ENCODE data around the gene POLK. TPM values are rescaled to one million over a fixed set of nuclear protein-coding genes. Genes with fewer than 3 reads are reported as not detected.

The POLK gene
- total and polyA plus RNA-seq, 2 of the 8 experiments (the other 6 are each of a cell fraction or from before 2014, with no cell fraction given): 2.0 to 9.0 TPM

GRCh38 chr5:75491621-75492020 is 20.1 kb upstream of the POLK start:
- no peak for DNase-seq (ENCODE audit: low read depth in 1 of 2, low spot score in 2 of 2)
- TF ChIP-seq TAF7 (optimal IDR thresholded peaks at IDR 0.05; ENCODE audit: borderline replicate concordance, low read depth, low read length): no peak
- TF ChIP-seq, protein P1, sequence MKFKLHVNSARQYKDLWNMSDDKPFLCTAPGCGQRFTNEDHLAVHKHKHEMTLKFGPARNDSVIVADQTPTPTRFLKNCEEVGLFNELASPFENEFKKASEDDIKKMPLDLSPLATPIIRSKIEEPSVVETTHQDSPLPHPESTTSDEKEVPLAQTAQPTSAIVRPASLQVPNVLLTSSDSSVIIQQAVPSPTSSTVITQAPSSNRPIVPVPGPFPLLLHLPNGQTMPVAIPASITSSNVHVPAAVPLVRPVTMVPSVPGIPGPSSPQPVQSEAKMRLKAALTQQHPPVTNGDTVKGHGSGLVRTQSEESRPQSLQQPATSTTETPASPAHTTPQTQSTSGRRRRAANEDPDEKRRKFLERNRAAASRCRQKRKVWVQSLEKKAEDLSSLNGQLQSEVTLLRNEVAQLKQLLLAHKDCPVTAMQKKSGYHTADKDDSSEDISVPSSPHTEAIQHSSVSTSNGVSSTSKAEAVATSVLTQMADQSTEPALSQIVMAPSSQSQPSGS (IDR thresholded peaks at IDR 0.05; ENCODE audit: low read length): no peak
- TF ChIP-seq TEAD4 (IDR thresholded peaks at IDR 0.05; ENCODE audit: low read depth, low read length): no peak

More at GRCh38 chr5:75491621-75492020, 20.1 kb upstream of the POLK start:
- Histone ChIP-seq H4K91ac (replicated peaks; ENCODE audit: insufficient read length, low read length) (no peak overlapping the region), H4K8ac (ENCODE audit: extremely low read depth, insufficient read depth, low read length) (no peak overlapping the region), H3K9me3 (ENCODE audit: insufficient read depth in 2 of 2, low read depth in 1 of 2, low read length in 1 of 2) (no peaks in the 10 kb centered on the region), H2BK20ac (ENCODE audit: low read length) (no peak overlapping the region), H3K27ac (ENCODE audit: low read depth, low read length) (no peak overlapping the region), H3K36me3 (ENCODE audit: control insufficient read depth in 2 of 4, insufficient read depth in 4 of 4, low read length in 3 of 4) (peaks cover 0 to 3% (median 0%) of the 10 kb centered on the region in 4 experiments; a peak in 1 of 8 replicates), H3K18ac (ENCODE audit: extremely low read depth, low read length) (no peak overlapping the region), H3K14ac (ENCODE audit: insufficient read length) (no peak overlapping the region), H3K23ac (ENCODE audit: insufficient read length) (no peak overlapping the region), H2BK5ac (ENCODE audit: low read depth, low read length) (no peak overlapping the region), H3K56ac (replicated peaks; ENCODE audit: insufficient read length, low read depth, low read length) (no peak overlapping the region), H3K23me2 (ENCODE audit: low read depth, low read length) (no peaks in the 10 kb centered on the region), H3K4me2 (ENCODE audit: insufficient read depth in 1 of 2, low read depth in 2 of 2, low read length in 2 of 2) (no peak overlapping the region), H3K27me3 (replicated peaks in 1 of 4; ENCODE audit: control insufficient read depth in 3 of 4, extremely low read depth in 1 of 4, insufficient read depth in 3 of 4, low read length in 3 of 4) (no peaks in the 10 kb centered on the region), H4K20me1 (replicated peaks in 1 of 2; ENCODE audit: control insufficient read depth in 1 of 2, insufficient read depth in 2 of 2, low read length in 2 of 2) (no peaks in the 10 kb centered on the region), H4K5ac (ENCODE audit: insufficient read length, low read depth, low read length) (no peak overlapping the region), H2BK120ac (replicated peaks; ENCODE audit: low read depth, low read length) (no peak overlapping the region), H2BK15ac (ENCODE audit: low read length) (no peak overlapping the region), H3K9ac (replicated peaks in 1 of 4; ENCODE audit: extremely low read depth in 1 of 4, low read depth in 3 of 4, low read length in 3 of 4) (no peak overlapping the region), H3K4me3 (ENCODE audit: extremely low read depth in 1 of 4, insufficient read depth in 2 of 4, low read depth in 3 of 4, low read length in 4 of 4) (no peak overlapping the region), H3K79me1 (ENCODE audit: low read depth, low read length) (no peaks in the 10 kb centered on the region), H2BK12ac (ENCODE audit: low read depth, low read length) (no peak overlapping the region), H2AK5ac (ENCODE audit: low read depth, low read length) (no peak overlapping the region), H3K4ac (replicated peaks; ENCODE audit: insufficient read length, low read depth, low read length) (no peak overlapping the region), H3K79me2 (ENCODE audit: control insufficient read depth in 1 of 2, insufficient read depth in 2 of 2, low read length in 2 of 2) (peaks cover 0 to 20% of the 10 kb centered on the region in 2 experiments; a peak in 1 of 4 replicates), H3K4me1 (replicated peaks in 1 of 4; ENCODE audit: control insufficient read depth in 3 of 4, insufficient read depth in 4 of 4, low read length in 3 of 4) (no peaks in the 10 kb centered on the region), H2AFZ (ENCODE audit: low read length) (no peak overlapping the region)
- WGBS, 2 experiments (ENCODE audit: extremely low coverage in 1 of 2, insufficient coverage in 1 of 2, insufficient read length in 1 of 2, insufficient replicate concordance in 2 of 2, low coverage in 1 of 2, low lambda C conversion rate in 2 of 2, missing lambda C conversion rate in 1 of 2): 94% methylated on average over 2 of the region's 2 CpGs; no CpG with 5 or more reads in 1 of the 2 experiments
- FAIRE-seq: no peak
- POLR2A ChIA-PET (ENCODE audit: partially characterized antibody): no interaction called here
- CTCF ChIA-PET (ENCODE audit: partially characterized antibody): no interaction called here
